ENCODE results near the gene LSAMP. TPM values are rescaled to one million over a fixed set of nuclear protein-coding genes. Genes with fewer than 3 reads are reported as not detected.

Gene LSAMP
- total RNA-seq, 1 experiment from 2014 or later: not detected

DNA sequence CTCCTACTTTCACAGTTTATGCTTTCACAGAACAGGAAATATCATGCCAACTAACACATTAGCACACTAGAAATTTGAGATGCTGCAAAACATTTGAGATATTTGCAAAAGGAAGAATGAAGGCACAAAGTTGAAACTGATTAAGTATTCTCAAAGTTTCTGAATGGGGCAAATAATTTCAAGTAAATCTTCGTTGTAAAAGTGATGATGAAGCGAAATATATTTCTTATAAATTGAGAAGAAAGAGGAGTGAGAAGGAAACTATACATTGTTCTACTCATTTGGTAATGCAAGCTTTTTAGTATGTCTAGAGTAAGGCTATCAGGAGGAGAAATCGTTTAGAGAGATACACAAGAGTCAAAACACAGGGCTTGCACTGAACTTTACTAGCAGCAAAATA, 24.3 kb upstream of the LSAMP start:
- H3K27ac Mint-ChIP-seq (ENCODE audit: low read depth, unreplicated experiment): no peak overlapping the region
- ChIA-PET POLR2A (no interaction called here), CTCF (no interaction called here)
- no peak for TF ChIP-seq CTCF (IDR thresholded peaks at IDR 0.05; ENCODE audit: unreplicated experiment)
- no peak for DNase-seq (ENCODE audit: unreplicated experiment)
- no peaks in the 10 kb centered on the region for H3K4me1 Mint-ChIP-seq (ENCODE audit: insufficient read depth, unreplicated experiment)
- intact Hi-C loops (cut with micrococcal nuclease): no loop called here
- no peaks in the 10 kb centered on the region for H3K36me3 Mint-ChIP-seq (ENCODE audit: insufficient read depth, unreplicated experiment)
- H3K27me3 Mint-ChIP-seq (ENCODE audit: insufficient read depth, unreplicated experiment): no peaks in the 10 kb centered on the region
- no TSS peak for BruUV-seq (replicated peaks)
- H3K9me3 Mint-ChIP-seq (ENCODE audit: unreplicated experiment): no peaks in the 10 kb centered on the region
- H3K4me3 Mint-ChIP-seq (ENCODE audit: unreplicated experiment): no peak overlapping the region

DNA sequence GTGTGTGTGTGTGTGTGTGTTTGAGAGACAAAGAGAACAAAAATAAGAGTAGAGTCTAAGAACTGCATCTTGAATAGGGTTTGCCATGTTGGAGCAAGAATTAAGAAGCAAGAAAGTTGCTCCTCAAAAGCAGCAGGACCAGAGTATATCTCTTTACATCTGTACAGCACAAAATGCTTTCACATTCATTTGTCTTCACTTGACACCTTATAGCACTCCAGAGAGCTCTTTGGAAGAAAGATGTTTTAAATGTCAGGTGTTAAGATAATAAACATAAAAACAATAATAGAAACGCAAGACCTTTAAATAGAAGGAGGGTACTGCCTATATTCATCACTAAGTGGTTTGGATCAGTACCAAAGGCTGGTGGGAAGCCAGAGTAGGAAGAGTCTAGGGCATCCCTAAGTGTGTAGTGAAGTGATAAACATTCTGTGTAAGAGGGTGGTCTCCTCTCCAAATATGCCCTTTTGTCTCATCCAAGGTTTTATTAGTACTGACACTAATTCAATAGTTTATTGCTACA, 19.1 kb upstream of the LSAMP start:
- intact Hi-C loops (cut with micrococcal nuclease): no loop called here
- BruUV-seq (replicated peaks): no TSS peak
- Mint-ChIP-seq H3K27me3 (ENCODE audit: insufficient read depth, unreplicated experiment) (peaks cover 10% of the 10 kb centered on the region), H3K36me3 (ENCODE audit: insufficient read depth, unreplicated experiment) (no peaks in the 10 kb centered on the region), H3K9me3 (ENCODE audit: unreplicated experiment) (no peaks in the 10 kb centered on the region), H3K27ac (ENCODE audit: low read depth, unreplicated experiment) (no peak overlapping the region), H3K4me3 (ENCODE audit: unreplicated experiment) (no peak overlapping the region), H3K4me1 (ENCODE audit: insufficient read depth, unreplicated experiment) (no peaks in the 10 kb centered on the region)
- ChIA-PET CTCF (interaction anchor here (0.7 kb wide), 2 partner anchors 132 to 270 kb away, joined by 3 read pairs; no protein-coding TSS in a partner anchor), POLR2A (interaction anchor here (0.7 kb wide), 1 partner anchor 742 kb away, joined by 3 read pairs; no protein-coding TSS in a partner anchor)
- no peak for DNase-seq (ENCODE audit: unreplicated experiment)
- no peak for TF ChIP-seq CTCF (IDR thresholded peaks at IDR 0.05; ENCODE audit: unreplicated experiment)

GRCh38 chr3:116453666-116454346, 8.5 kb upstream of the LSAMP start:
- intact Hi-C loops (cut with micrococcal nuclease): loop anchor here (1.0 kb wide), 1 partner anchor 314 kb away; no protein-coding TSS in a partner anchor

More at GRCh38 chr3:116453666-116454346, 8.5 kb upstream of the LSAMP start:
- TF ChIP-seq CTCF (IDR thresholded peaks at IDR 0.05; ENCODE audit: unreplicated experiment): no peak
- H3K4me1 Mint-ChIP-seq (ENCODE audit: insufficient read depth, unreplicated experiment): no peaks in the 10 kb centered on the region
- ChIA-PET POLR2A (no interaction called here), CTCF (interaction anchor here (0.9 to 1.0 kb wide), 2 partner anchors 11 to 12 kb away, joined by 3 to 9 read pairs; no protein-coding TSS in a partner anchor)
- no peaks in the 10 kb centered on the region for H3K9me3 Mint-ChIP-seq (ENCODE audit: unreplicated experiment)
- H3K4me3 Mint-ChIP-seq (ENCODE audit: unreplicated experiment): no peak overlapping the region
- peaks cover 17% of the 10 kb centered on the region for H3K27me3 Mint-ChIP-seq (ENCODE audit: insufficient read depth, unreplicated experiment)
- H3K36me3 Mint-ChIP-seq (ENCODE audit: insufficient read depth, unreplicated experiment): no peaks in the 10 kb centered on the region
- peak; percentile 7 for DNase-seq (ENCODE audit: unreplicated experiment)
- H3K27ac Mint-ChIP-seq (ENCODE audit: low read depth, unreplicated experiment): no peak overlapping the region
- BruUV-seq (replicated peaks): no TSS peak

Data from MCF 10A (cell line).